GM12878 (cell line): ENCODE data around the gene GRM5. TPM values are rescaled to one million over a fixed set of nuclear protein-coding genes. Genes with fewer than 3 reads are reported as not detected.

Experiments
- ATAC-seq: fragments of 200-7000 bp; cut with Tn5 transposase; 3 replicates; pipeline ENCODE4 v1.9.1; 2020; ENCODE audit warnings: mild to moderate bottlenecking, moderate library complexity
- BruUV-seq: library from RNA; stranded (reverse); fragments of 400-500 nt; replicated peaks from 2 replicates; lab custom pipeline; 2021; lab: Mats Ljungman, UMichigan
- CTCF ChIA-PET: fragments of 300-600 bp; sonication (Branson Sonifier 250); formaldehyde crosslinking; extraction: SDS; loops from one replicate; lab custom pipeline; 2021; ENCODE audit warnings: inconsistent platforms; lab: Yijun Ruan, JAX
- POLR2A ChIA-PET: fragments of 350-600 bp; formaldehyde crosslinking; extraction: SDS; loops from one replicate; lab custom pipeline; 2021; ENCODE audit warnings: inconsistent platforms; lab: Charles Lee
- RAD21 ChIA-PET: fragments of 300-600 bp; sonication (Branson Sonifier 250); formaldehyde crosslinking; loops from one replicate; lab custom pipeline; 2023; ENCODE audit warnings: antibody characterized with exemption; ENCODE audit not compliant: unreplicated experiment; lab: Charles Lee
- SMC1A ChIA-PET: fragments of 300-600 bp; sonication (Branson Sonifier 250); formaldehyde crosslinking; loops from one replicate; lab custom pipeline; 2023; ENCODE audit not compliant: unreplicated experiment, uncharacterized antibody; lab: Charles Lee
- DNase-seq: peaks from one replicate; pipeline ENCODE4 v3.0.0-alpha.2; 2011; ENCODE audit warnings: low read depth, low spot score
- FAIRE-seq: peaks from 3 replicates; lab custom pipeline; 2011; peaks lifted over from hg19 to GRCh38; lab: Jason Lieb, UNC
- H2AFZ ChIP-seq: 2 replicates; pipeline ENCODE4 v1.6.0; 2011; ENCODE audit warnings: low read depth, low read length, control low read depth; ENCODE audit not compliant: control insufficient read depth
- H3K27ac ChIP-seq: 2 replicates; pipeline ENCODE4 v1.5.1; 2011; ENCODE audit warnings: control low read depth; ENCODE audit not compliant: control insufficient read depth, insufficient read depth
- H3K27me3 ChIP-seq, 2 experiments: replicated peaks in 1 of 2; 2 replicates each; pipeline versions ENCODE4 v1.6.0 to v1.6.1; 2011; ENCODE audit warnings: low read length in 1 of 2; ENCODE audit not compliant: control insufficient read depth in 2 of 2, insufficient read depth in 2 of 2
- H3K36me3 ChIP-seq, 2 experiments: 2 replicates each; pipeline ENCODE4 v1.5.1; 2011; ENCODE audit warnings: low read length in 1 of 2; ENCODE audit not compliant: control insufficient read depth in 2 of 2, insufficient read depth in 2 of 2
- H3K4me1 ChIP-seq: 2 replicates; pipeline ENCODE4 v1.6.1; 2011; ENCODE audit warnings: mild to moderate bottlenecking, low read length, moderate library complexity, mixed read lengths; ENCODE audit not compliant: control insufficient read depth, insufficient read depth
- H3K4me2 ChIP-seq: 2 replicates; pipeline ENCODE4 v1.6.0; 2011; ENCODE audit warnings: control low read depth; ENCODE audit not compliant: control insufficient read depth, insufficient read depth
- H3K4me3 ChIP-seq: fragments of 200-600 bp; sonication (generic); 2 replicates; pipeline ENCODE4 v1.5.1; 2016
- H3K79me2 ChIP-seq: 2 replicates; pipeline ENCODE4 v1.6.0; 2011; ENCODE audit warnings: low read length; ENCODE audit not compliant: control insufficient read depth, insufficient read depth
- H3K9ac ChIP-seq: 2 replicates; pipeline ENCODE4 v1.8.0; 2011; ENCODE audit warnings: low read length, control low read depth, mixed read lengths; ENCODE audit not compliant: control insufficient read depth, insufficient read depth
- H3K9me3 ChIP-seq: replicated peaks from 3 replicates; pipeline ENCODE4 v1.5.1; 2011; ENCODE audit warnings: mild to moderate bottlenecking, low read length; ENCODE audit not compliant: control insufficient read depth, insufficient read depth
- H4K20me1 ChIP-seq: 2 replicates; pipeline ENCODE4 v1.6.0; 2011; ENCODE audit not compliant: control insufficient read depth, insufficient read depth
- BHLHE40 ChIP-seq, 2 experiments: fragments of 450-650 bp in 1 of 2; IDR thresholded peaks; 2 replicates each; pipeline ENCODE4 v1.6.1; 2011 to 2017; ENCODE audit warnings: low read depth in 2 of 2, borderline replicate concordance in 1 of 2, improper control_type of control experiment in 1 of 2, low read length in 1 of 2, mild to moderate bottlenecking in 1 of 2
- CBFB ChIP-seq: IDR thresholded peaks from 2 replicates; pipeline ENCODE4 v1.6.1; 2016; ENCODE audit warnings: antibody characterized with exemption, low read depth
- ESRRA ChIP-seq: IDR thresholded peaks from 2 replicates; pipeline ENCODE4 v1.6.1; 2012; ENCODE audit warnings: mild to moderate bottlenecking, low read length, improper control_type of control experiment
- FOS ChIP-seq: IDR thresholded peaks from 3 replicates; pipeline ENCODE4 v1.6.1; 2011; ENCODE audit warnings: borderline replicate concordance; ENCODE audit not compliant: insufficient read length; ENCODE audit errors: extremely low read depth
- JUND ChIP-seq: IDR thresholded peaks from 2 replicates; pipeline ENCODE4 v1.6.1; 2012; ENCODE audit warnings: low read depth, mild to moderate bottlenecking, low read length, improper control_type of control experiment, moderate library complexity
- KLF5 ChIP-seq: fragments of 450-650 bp; IDR thresholded peaks from 2 replicates; pipeline ENCODE4 v1.6.1; 2014; ENCODE audit warnings: mild to moderate bottlenecking; ENCODE audit not compliant: partially characterized antibody
- LARP7 ChIP-seq: fragments of 450-650 bp; IDR thresholded peaks from 2 replicates; pipeline ENCODE4 v1.6.1; 2017; ENCODE audit warnings: mild to moderate bottlenecking
- NR2C1 ChIP-seq: fragments of 450-650 bp; IDR thresholded peaks from 2 replicates; pipeline ENCODE4 v1.6.1; 2017; ENCODE audit warnings: antibody characterized with exemption, mild to moderate bottlenecking, moderate library complexity
- RBBP5 ChIP-seq: fragments of 200-600 bp; sonication (generic); conservative IDR thresholded peaks from 2 replicates; pipeline ENCODE4 v1.6.1; 2016
- RFX5 ChIP-seq: IDR thresholded peaks from 2 replicates; pipeline ENCODE4 v1.6.1; 2011; ENCODE audit warnings: low read depth, low read length, improper control_type of control experiment
- SMC3 ChIP-seq: IDR thresholded peaks from 2 replicates; pipeline ENCODE4 v1.6.1; 2011; ENCODE audit warnings: low read length, improper control_type of control experiment, borderline replicate concordance
- SUPT20H ChIP-seq: IDR thresholded peaks from 2 replicates; pipeline ENCODE4 v1.6.1; 2011; ENCODE audit warnings: low read depth, mild to moderate bottlenecking, low read length, moderate library complexity, borderline replicate concordance; ENCODE audit not compliant: control insufficient read depth
- ZNF622 ChIP-seq: fragments of 450-650 bp; IDR thresholded peaks from 2 replicates; pipeline ENCODE4 v1.6.1; 2017; ENCODE audit warnings: mild to moderate bottlenecking, inconsistent platforms
- WGBS: methylation state at CpG from one replicate; pipeline ENCODE4 v1.1.6; 2016; ENCODE audit warnings: low lambda C conversion rate; ENCODE audit not compliant: insufficient replicate concordance, insufficient coverage; ENCODE audit errors: missing lambda C conversion rate; 5-methylcytosine and 5-hydroxymethylcytosine counted together
- in situ Hi-C: fragments of 300-500 bp; cut with MboI; formaldehyde crosslinking; loops from 9 replicates; pipeline ENCODE4 v1.14.3; 2018; ENCODE audit warnings: mixed read lengths
- intact Hi-C: fragments of 100-400 bp; cut with micrococcal nuclease; formaldehyde crosslinking; loops from one replicate; pipeline ENCODE4 v1.14.2; 2022; ENCODE audit not compliant: unreplicated experiment
- polyA plus RNA-seq, 11 experiments: library from polyadenylated mRNA; depleted of rRNA in 4 of 11; unstranded in 6 of 11; stranded (reverse) in 5 of 11; fragments of >200 nt; fragmentation: Nextera tagmentation in 4 of 11; fragmentation: Illumina TruSeq in 1 of 11; extraction: Ambion mirVana in 4 of 11; extraction: Trizol in 1 of 11; gene quantifications; 1 replicate in 1 of 11; 2 replicates in 10 of 11; pipeline versions ENCODE4 v1.2.1 to v1.2.3, GENCODE V29; 2011 to 2016; ENCODE audit warnings: inconsistent platforms in 2 of 11, missing spikeins in 2 of 11, low read depth in 1 of 11
- total RNA-seq, 4 experiments: library from RNA; depleted of rRNA in 3 of 4; stranded (reverse); fragments of >200 nt in 3 of 4; fragmentation: Illumina TruSeq in 1 of 4; extraction: Trizol in 1 of 4; gene quantifications; 2 replicates each; pipeline versions ENCODE4 v1.2.1 to v1.2.3, GENCODE V29; 2013 to 2021
- TF ChIP-seq, protein P1 (sequence below): fragments of 150-350 bp; IDR thresholded peaks from 2 replicates; pipeline ENCODE4 v1.6.1; 2016; ENCODE audit warnings: low read depth, low read length
- TF ChIP-seq, protein P2 (sequence below): fragments of 450-650 bp; formaldehyde crosslinking; IDR thresholded peaks from 2 replicates; pipeline ENCODE4 v1.4.0; 2022; ENCODE audit warnings: mild to moderate bottlenecking, moderate library complexity
- TF ChIP-seq, protein P3 (sequence below): IDR thresholded peaks from 2 replicates; pipeline ENCODE4 v1.6.1; 2011; ENCODE audit warnings: borderline replicate concordance, low read depth, mild to moderate bottlenecking, moderate library complexity, mixed read lengths, low read length; ENCODE audit not compliant: insufficient read depth; ENCODE audit errors: extremely low read length

The GRM5 gene
- total and polyA plus RNA-seq, 10 of the 15 experiments (the other 5 are each of a cell fraction or from before 2014, with no cell fraction given), result not detected

DNA sequence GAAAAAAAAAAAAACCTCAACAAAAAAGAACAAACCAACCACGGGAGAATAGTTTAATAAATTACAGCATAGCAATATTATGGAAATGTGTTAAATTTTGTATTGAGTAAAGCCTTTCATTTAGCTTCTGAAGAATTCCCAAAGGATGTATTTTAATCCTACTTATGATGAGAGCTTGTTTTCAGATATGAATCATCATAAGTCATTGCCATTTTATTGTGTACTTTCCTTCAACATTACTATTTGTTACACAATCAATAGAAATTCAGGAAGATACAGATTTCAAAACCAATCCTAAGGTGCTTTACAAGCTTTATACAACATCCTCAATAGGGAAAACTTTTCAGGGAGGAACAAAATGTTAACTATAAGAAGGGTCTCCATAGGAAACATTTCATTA, 527.7 kb downstream of the GRM5 start (continued):
- no peak for TF ChIP-seq FOS
- TF ChIP-seq, protein P1, sequence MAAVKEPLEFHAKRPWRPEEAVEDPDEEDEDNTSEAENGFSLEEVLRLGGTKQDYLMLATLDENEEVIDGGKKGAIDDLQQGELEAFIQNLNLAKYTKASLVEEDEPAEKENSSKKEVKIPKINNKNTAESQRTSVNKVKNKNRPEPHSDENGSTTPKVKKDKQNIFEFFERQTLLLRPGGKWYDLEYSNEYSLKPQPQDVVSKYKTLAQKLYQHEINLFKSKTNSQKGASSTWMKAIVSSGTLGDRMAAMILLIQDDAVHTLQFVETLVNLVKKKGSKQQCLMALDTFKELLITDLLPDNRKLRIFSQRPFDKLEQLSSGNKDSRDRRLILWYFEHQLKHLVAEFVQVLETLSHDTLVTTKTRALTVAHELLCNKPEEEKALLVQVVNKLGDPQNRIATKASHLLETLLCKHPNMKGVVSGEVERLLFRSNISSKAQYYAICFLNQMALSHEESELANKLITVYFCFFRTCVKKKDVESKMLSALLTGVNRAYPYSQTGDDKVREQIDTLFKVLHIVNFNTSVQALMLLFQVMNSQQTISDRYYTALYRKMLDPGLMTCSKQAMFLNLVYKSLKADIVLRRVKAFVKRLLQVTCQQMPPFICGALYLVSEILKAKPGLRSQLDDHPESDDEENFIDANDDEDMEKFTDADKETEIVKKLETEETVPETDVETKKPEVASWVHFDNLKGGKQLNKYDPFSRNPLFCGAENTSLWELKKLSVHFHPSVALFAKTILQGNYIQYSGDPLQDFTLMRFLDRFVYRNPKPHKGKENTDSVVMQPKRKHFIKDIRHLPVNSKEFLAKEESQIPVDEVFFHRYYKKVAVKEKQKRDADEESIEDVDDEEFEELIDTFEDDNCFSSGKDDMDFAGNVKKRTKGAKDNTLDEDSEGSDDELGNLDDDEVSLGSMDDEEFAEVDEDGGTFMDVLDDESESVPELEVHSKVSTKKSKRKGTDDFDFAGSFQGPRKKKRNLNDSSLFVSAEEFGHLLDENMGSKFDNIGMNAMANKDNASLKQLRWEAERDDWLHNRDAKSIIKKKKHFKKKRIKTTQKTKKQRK, result no peak
- TF ChIP-seq, protein P2, sequence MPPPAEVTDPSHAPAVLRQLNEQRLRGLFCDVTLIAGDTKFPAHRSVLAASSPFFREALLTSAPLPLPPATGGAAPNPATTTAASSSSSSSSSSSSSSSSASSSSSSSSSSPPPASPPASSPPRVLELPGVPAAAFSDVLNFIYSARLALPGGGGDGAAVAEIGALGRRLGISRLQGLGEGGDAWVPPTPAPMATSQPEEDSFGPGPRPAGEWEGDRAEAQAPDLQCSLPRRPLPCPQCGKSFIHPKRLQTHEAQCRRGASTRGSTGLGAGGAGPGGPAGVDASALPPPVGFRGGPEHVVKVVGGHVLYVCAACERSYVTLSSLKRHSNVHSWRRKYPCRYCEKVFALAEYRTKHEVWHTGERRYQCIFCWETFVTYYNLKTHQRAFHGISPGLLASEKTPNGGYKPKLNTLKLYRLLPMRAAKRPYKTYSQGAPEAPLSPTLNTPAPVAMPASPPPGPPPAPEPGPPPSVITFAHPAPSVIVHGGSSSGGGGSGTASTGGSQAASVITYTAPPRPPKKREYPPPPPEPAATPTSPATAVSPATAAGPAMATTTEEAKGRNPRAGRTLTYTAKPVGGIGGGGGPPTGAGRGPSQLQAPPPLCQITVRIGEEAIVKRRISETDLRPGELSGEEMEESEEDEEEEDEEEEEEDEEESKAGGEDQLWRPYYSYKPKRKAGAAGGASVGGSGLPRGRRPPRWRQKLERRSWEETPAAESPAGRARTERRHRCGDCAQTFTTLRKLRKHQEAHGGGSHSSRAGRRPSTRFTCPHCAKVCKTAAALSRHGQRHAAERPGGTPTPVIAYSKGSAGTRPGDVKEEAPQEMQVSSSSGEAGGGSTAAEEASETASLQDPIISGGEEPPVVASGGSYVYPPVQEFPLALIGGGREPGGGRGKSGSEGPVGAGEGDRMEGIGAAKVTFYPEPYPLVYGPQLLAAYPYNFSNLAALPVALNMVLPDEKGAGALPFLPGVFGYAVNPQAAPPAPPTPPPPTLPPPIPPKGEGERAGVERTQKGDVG (CRISPR knock-in tag), result no peak

DNA sequence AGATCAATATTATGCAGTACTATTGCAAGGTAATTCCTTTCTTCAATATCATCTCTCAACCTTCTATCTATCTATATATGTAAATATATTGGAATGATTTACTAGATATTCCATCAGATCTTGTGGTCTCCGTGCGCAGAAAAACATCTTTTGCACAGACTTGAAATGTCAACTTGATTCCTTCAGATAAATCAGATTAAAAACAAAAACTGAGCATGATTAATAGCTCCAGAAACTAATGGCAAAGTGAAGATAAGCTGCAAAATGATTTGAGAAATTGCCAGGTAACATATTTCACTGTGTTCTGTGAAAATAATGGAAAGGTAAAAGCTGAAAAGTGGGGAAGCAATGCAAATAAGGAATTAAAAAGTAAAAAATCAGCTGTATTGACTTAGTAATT, 528.2 kb downstream of the GRM5 start:
- DNase-seq, result no peak
- ChIA-PET CTCF (interaction anchor here (0.8 to 3.6 kb wide), 5 partner anchors 14 to 521 kb away, joined by 3 to 15 read pairs (median 3); no protein-coding TSS in a partner anchor), POLR2A (no interaction called here), SMC1A (interaction anchor here (0.7 to 3.7 kb wide), 13 partner anchors 9 to 521 kb away, joined by 3 to 11 read pairs (median 4); no protein-coding TSS in a partner anchor), RAD21 (no interaction called here)
- no TSS peak for BruUV-seq
- ATAC-seq, result no peak
- no peaks in the 10 kb centered on the region for H3K36me3 ChIP-seq
- no peak for FAIRE-seq
- H3K4me1 ChIP-seq, result no peaks in the 10 kb centered on the region
- no peak overlapping the region for H3K4me2 ChIP-seq
- in situ Hi-C loops, result loop anchor here (25.0 kb wide), 1 partner anchor 525 kb away; no protein-coding TSS in a partner anchor
- WGBS, result 71% methylated on average over 2 of the region's 2 CpGs
- no peaks in the 10 kb centered on the region for H4K20me1 ChIP-seq
- intact Hi-C loops, result no loop called here
- H3K9ac ChIP-seq, result no peak overlapping the region
- no peaks in the 10 kb centered on the region; the same call in 1 of the 3 replicates for H3K9me3 ChIP-seq
- H3K4me3 ChIP-seq, result no peak overlapping the region
- no peaks in the 10 kb centered on the region for H3K79me2 ChIP-seq
- H3K27ac ChIP-seq, result no peak overlapping the region
- no peak overlapping the region for H2AFZ ChIP-seq
- no peaks in the 10 kb centered on the region for H3K27me3 ChIP-seq
- TF ChIP-seq SUPT20H (no peak), RBBP5 (no peak), CBFB (no peak), RFX5 (no peak), JUND (no peak), ZNF622 (no peak), SMC3 (no peak), KLF5 (no peak), BHLHE40 (IDR thresholded peaks at IDR 0.05; ENCODE audit: borderline replicate concordance in 1 of 2, low read depth in 2 of 2, low read length in 1 of 2) (no peak), NR2C1 (no peak), ESRRA (no peak), LARP7 (no peak)
- TF ChIP-seq, protein P3, sequence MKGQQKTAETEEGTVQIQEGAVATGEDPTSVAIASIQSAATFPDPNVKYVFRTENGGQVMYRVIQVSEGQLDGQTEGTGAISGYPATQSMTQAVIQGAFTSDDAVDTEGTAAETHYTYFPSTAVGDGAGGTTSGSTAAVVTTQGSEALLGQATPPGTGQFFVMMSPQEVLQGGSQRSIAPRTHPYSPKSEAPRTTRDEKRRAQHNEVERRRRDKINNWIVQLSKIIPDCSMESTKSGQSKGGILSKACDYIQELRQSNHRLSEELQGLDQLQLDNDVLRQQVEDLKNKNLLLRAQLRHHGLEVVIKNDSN, result no peak
